ENCODE measurements around the gene SDCBP2. TPM values are rescaled to one million over a fixed set of nuclear protein-coding genes. Genes with fewer than 3 reads are reported as not detected.

The SDCBP2 gene
- polyA plus RNA-seq, 1 of the 3 experiments (the other 2 are of a cell fraction), result 3.0 TPM

GRCh38 chr20:1330075-1330830, 1.3 kb upstream of the SDCBP2 start:
- Histone ChIP-seq H2AFZ (ENCODE audit: low read depth) (no peak overlapping the region), H3F3A (replicated peaks; ENCODE audit: insufficient read depth) (no peaks in the 10 kb centered on the region), H3K79me2 (ENCODE audit: insufficient read depth) (peaks cover 89% of the 10 kb centered on the region), H3K4me1 (ENCODE audit: control insufficient read depth in 1 of 2, insufficient read depth in 2 of 2, low read depth in 1 of 2, low read length in 1 of 2) (peaks cover 19 to 22% of the 10 kb centered on the region in 2 experiments), H3K27me3 (ENCODE audit: insufficient read depth) (no peaks in the 10 kb centered on the region), H3K4me2 (no peak overlapping the region), H4K20me1 (ENCODE audit: insufficient read depth) (peaks cover 13% of the 10 kb centered on the region; the same call in 1 of the 2 replicates), H3K27ac (ENCODE audit: low read depth in 2 of 2, low read length in 1 of 2) (no peak overlapping the region), H3K4me3 (ENCODE audit: low read depth in 2 of 2, low read length in 1 of 2) (no peak overlapping the region), H3K9me2 (no peaks in the 10 kb centered on the region), H3K9ac (no peak overlapping the region), H3K36me3 (replicated peaks in 1 of 2; ENCODE audit: control insufficient read depth in 1 of 2, insufficient read depth in 2 of 2, low read length in 1 of 2) (peaks cover 10 to 13% of the 10 kb centered on the region in 2 experiments), H3K9me3 (no peaks in the 10 kb centered on the region)
- POLR2A ChIA-PET, result interaction anchor here (0.6 kb wide), 1 partner anchor 924 kb away, joined by 3 read pairs; no protein-coding TSS in a partner anchor
- peak; percentile 3 for DNase-seq
- 93% methylated on average over 6 of the region's 6 CpGs for WGBS (ENCODE audit: low lambda C conversion rate)
- TF ChIP-seq SMC3 (IDR thresholded peaks at IDR 0.05; ENCODE audit: low read depth, low read length), result no peak
- TF ChIP-seq IRF3 (IDR thresholded peaks at IDR 0.05; ENCODE audit: low read depth, low read length), result no peak
- no peak for TF ChIP-seq YY1 (IDR thresholded peaks at IDR 0.05; ENCODE audit: low read depth)
- no peak for TF ChIP-seq ZBTB33 (IDR thresholded peaks at IDR 0.05; ENCODE audit: borderline replicate concordance, low read depth)
- TF ChIP-seq TCF12 (IDR thresholded peaks at IDR 0.05), result no peak
- TF ChIP-seq RAD21 (IDR thresholded peaks at IDR 0.05; ENCODE audit: low read length), result no peak
- TF ChIP-seq MXI1 (IDR thresholded peaks at IDR 0.05; ENCODE audit: low read depth, low read length), result no peak
- no peak for TF ChIP-seq RXRA (IDR thresholded peaks at IDR 0.05; ENCODE audit: borderline replicate concordance, low read depth)
- TF ChIP-seq FOXJ3 (CRISPR knock-in tag; IDR thresholded peaks at IDR 0.05), result no peak
- TF ChIP-seq FOXM1 (IDR thresholded peaks at IDR 0.05; ENCODE audit: low read depth), result no peak
- TF ChIP-seq GABPA (IDR thresholded peaks at IDR 0.05; ENCODE audit: low read depth), result no peak
- CTCF ChIA-PET, result interaction anchor here (1.3 to 1.4 kb wide), 2 partner anchors 17 to 108 kb away, joined by 3 to 5 read pairs; no protein-coding TSS in a partner anchor

DNA sequence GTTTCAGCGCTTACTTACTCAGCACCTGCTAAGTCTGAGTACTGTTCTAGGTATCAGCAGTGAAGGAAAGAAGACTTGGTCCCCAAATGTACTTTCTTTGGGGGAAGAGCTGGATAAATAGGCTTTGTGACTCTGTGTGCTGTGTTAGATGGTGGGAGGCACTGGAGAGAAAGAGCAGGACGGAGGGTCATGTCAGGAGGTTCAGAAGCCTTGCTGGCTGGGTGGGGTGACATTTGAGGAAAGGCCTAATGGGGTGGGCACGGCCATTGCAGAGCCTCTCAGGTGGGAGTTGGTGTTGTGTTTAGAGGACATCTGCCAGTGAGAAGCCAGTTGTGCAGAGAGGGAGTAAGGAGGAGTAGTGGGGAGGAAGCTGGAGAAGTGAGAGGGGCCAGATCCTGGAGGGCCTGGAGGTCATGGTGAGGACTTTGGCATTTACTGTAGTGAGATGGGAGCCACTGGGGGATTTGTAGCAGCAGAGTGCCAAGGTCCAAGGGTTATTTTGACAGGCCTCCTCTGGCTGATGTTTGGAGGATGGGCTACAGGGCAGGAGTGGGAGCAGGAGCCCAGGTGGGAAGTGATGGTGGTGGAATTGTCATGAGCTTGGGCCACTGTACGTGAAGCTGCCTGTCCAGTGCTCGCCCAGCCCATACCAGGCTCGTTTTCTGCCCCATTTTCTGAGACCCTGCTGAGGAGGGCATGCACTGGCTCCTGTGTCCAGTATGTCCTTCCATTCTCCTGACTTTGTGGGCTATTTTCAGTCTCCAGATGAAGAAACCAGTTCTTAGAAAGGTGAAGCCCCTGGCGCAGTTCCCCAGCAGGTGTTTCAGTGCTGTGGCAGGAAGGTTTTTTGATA, 886 bp downstream of the SDCBP2 start:
- no peaks in the 10 kb centered on the region for H3K9me3 ChIP-seq
- no peak for DNase-seq
- H3K4me2 ChIP-seq, result peak overlapping the region; percentile 89
- H4K20me1 ChIP-seq (ENCODE audit: insufficient read depth), result peaks cover 13% of the 10 kb centered on the region; the same call in 1 of the 2 replicates
- peak overlapping the region; percentile 15; the same call in 1 of the 2 replicates for H3K9ac ChIP-seq
- peaks cover 9% of the 10 kb centered on the region for H3F3A ChIP-seq (replicated peaks; ENCODE audit: insufficient read depth)
- no peaks in the 10 kb centered on the region for H3K27me3 ChIP-seq (ENCODE audit: insufficient read depth)
- WGBS (ENCODE audit: low lambda C conversion rate), result 97% methylated on average over 6 of the region's 7 CpGs
- no peaks in the 10 kb centered on the region for H3K9me2 ChIP-seq
- no peak overlapping the region; a peak in 1 of 4 replicates for H3K4me3 ChIP-seq (ENCODE audit: low read depth in 2 of 2, low read length in 1 of 2)
- H3K36me3 ChIP-seq (replicated peaks in 1 of 2; ENCODE audit: control insufficient read depth in 1 of 2, insufficient read depth in 2 of 2, low read length in 1 of 2), result peaks cover 5% of the 10 kb centered on the region in 2 experiments
- POLR2A ChIA-PET, result no interaction called here
- peak overlapping the region in 1 of 2 experiments; percentile 98; a peak in 2 of 4 replicates for H3K27ac ChIP-seq (ENCODE audit: low read depth in 2 of 2, low read length in 1 of 2)
- H3K79me2 ChIP-seq (ENCODE audit: insufficient read depth), result peaks cover 74% of the 10 kb centered on the region
- CTCF ChIA-PET, result interaction anchor here (0.7 to 1.6 kb wide), 6 partner anchors 15 to 219 kb away, joined by 3 to 4 read pairs (median 4); partner anchors contain the start of gene NSFL1C
- no peak overlapping the region for H2AFZ ChIP-seq (ENCODE audit: low read depth)
- H3K4me1 ChIP-seq (ENCODE audit: control insufficient read depth in 1 of 2, insufficient read depth in 2 of 2, low read depth in 1 of 2, low read length in 1 of 2), result peaks cover 31 to 32% of the 10 kb centered on the region in 2 experiments
- TF ChIP-seq, protein P1, sequence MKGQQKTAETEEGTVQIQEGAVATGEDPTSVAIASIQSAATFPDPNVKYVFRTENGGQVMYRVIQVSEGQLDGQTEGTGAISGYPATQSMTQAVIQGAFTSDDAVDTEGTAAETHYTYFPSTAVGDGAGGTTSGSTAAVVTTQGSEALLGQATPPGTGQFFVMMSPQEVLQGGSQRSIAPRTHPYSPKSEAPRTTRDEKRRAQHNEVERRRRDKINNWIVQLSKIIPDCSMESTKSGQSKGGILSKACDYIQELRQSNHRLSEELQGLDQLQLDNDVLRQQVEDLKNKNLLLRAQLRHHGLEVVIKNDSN (IDR thresholded peaks at IDR 0.05; ENCODE audit: borderline replicate concordance, low read depth), result no peak
- TF ChIP-seq SMC3 (IDR thresholded peaks at IDR 0.05; ENCODE audit: low read depth, low read length), result no peak
- TF ChIP-seq USF2 (IDR thresholded peaks at IDR 0.05; ENCODE audit: borderline replicate concordance, low read depth, low read length), result no peak
- no peak for TF ChIP-seq TAF1 (IDR thresholded peaks at IDR 0.05; ENCODE audit: borderline replicate concordance, low read depth, low read length)
- no peak for TF ChIP-seq JUND (IDR thresholded peaks at IDR 0.05)
- TF ChIP-seq YY1 (IDR thresholded peaks at IDR 0.05; ENCODE audit: low read depth), result no peak
- TF ChIP-seq FOXJ3 (CRISPR knock-in tag; IDR thresholded peaks at IDR 0.05), result no peak
- no peak for TF ChIP-seq GABPA (IDR thresholded peaks at IDR 0.05; ENCODE audit: low read depth)
- no peak for TF ChIP-seq TCF12 (IDR thresholded peaks at IDR 0.05)
- TF ChIP-seq SIN3A (IDR thresholded peaks at IDR 0.05; ENCODE audit: borderline replicate concordance, low read depth, low read length), result no peak
- TF ChIP-seq CTCF (IDR thresholded peaks at IDR 0.05), result no peak
